ENCODE results near the gene HACD1.
"Not testable (repeated sequence)": the region's sequence is repeated elsewhere in the genome, so short reads cannot be mapped to it uniquely, and the experiment has no call there.

Gene HACD1

GRCh38 chr10:17643755-17644484 is 26.7 kb upstream of the HACD1 start, which contains the start of gene STAM:
STAM (plus strand) TSS chr10:17644151; CDS start chr10:17644340, 189 bp downstream.
- peak; percentile 95 for DNase-seq (ENCODE audit: low read depth)
- TF ChIP-seq, protein P1, sequence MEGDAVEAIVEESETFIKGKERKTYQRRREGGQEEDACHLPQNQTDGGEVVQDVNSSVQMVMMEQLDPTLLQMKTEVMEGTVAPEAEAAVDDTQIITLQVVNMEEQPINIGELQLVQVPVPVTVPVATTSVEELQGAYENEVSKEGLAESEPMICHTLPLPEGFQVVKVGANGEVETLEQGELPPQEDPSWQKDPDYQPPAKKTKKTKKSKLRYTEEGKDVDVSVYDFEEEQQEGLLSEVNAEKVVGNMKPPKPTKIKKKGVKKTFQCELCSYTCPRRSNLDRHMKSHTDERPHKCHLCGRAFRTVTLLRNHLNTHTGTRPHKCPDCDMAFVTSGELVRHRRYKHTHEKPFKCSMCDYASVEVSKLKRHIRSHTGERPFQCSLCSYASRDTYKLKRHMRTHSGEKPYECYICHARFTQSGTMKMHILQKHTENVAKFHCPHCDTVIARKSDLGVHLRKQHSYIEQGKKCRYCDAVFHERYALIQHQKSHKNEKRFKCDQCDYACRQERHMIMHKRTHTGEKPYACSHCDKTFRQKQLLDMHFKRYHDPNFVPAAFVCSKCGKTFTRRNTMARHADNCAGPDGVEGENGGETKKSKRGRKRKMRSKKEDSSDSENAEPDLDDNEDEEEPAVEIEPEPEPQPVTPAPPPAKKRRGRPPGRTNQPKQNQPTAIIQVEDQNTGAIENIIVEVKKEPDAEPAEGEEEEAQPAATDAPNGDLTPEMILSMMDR (IDR thresholded peaks at IDR 0.05; ENCODE audit: insufficient read depth, low read depth, low read length, missing control alignments), result no peak
- peak within 1 kb of the TSS; percentile 66 for H3K4me3 ChIP-seq (ENCODE audit: low read depth, low read length)

- H3K4me3 ChIP-seq (ENCODE audit: low read depth, low read length), result peak overlapping the region; percentile 66
- TF ChIP-seq, protein P1 (IDR thresholded peaks at IDR 0.05; ENCODE audit: insufficient read depth, low read depth, low read length, missing control alignments), result no peak
- no peak for DNase-seq (ENCODE audit: low read depth)
These were observed 26.2 kb upstream of the HACD1 start for GRCh38 chr10:17643339-17643754.

DNA sequence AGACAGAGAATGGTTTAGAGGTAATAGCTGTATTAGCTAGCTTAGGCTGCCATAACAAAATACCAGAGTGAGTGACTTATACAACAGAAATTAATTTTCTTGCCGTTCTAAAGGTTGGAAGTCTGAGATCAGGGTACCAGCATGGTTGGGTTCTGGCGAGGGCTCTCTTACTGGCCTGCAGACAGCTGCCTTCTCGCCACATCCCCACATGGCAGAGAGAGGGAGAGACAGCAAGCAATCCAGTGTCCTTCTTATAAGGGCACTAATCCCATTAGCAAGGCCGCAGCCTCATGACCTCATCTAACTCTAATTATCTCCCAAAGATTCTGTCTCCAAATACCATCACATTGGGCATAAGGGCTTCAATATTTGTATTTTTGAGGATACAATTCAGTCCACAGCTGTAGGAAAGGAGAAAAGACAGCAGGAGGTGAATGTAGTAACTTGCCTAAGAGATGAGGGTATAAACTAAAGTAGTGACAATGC is 23.2 kb upstream of the HACD1 start:
- TF ChIP-seq, protein P1 (IDR thresholded peaks at IDR 0.05; ENCODE audit: insufficient read depth, low read depth, low read length, missing control alignments), result no peak
- no peak overlapping the region for H3K4me3 ChIP-seq (ENCODE audit: low read depth, low read length)
- DNase-seq (ENCODE audit: low read depth), result no peak

DNA sequence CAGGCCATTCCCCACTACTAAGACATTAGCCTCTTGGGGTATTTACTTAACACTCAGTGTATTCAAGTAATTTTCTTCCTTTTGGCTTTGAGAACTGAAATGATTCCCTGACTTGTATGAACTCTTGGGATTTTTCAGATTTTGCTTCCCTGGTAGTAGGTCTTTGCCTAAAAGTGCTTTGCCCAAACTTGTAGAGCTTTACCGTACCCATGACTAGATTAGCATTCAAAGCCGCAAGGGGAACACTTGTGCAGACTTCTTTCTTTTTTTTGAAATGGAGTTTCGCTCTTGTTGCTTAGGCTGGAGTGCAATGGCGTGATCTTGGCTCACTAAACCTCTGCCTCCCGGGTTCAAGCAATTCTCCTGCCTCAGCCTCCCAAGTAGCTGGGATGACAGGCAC is 20.7 kb upstream of the HACD1 start:
- TF ChIP-seq, protein P1 (IDR thresholded peaks at IDR 0.05; ENCODE audit: insufficient read depth, low read depth, low read length, missing control alignments), result no peak
- H3K4me3 ChIP-seq (ENCODE audit: low read depth, low read length), result no peak overlapping the region

DNA sequence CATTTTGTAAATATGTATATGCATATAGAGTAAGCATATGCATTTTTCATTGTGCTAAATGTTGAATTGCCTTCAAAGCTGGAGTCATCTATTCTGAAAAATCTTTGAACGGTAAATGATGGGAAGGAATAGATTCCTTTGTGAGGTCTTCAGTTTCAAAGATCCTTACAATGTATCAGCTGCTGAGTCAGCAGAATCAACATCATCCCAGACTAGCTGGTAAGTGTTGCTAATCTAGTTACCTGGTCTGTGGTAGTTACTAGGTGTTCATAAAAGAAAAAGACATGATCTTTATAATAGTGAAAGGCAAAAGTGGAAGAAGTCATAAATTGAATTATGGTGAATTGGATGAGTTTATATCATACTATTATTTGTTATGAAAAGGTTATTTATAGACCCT is 16.2 kb upstream of the HACD1 start:
- no peak overlapping the region for H3K4me3 ChIP-seq (ENCODE audit: low read depth, low read length)
- TF ChIP-seq, protein P1 (IDR thresholded peaks at IDR 0.05; ENCODE audit: insufficient read depth, low read depth, low read length, missing control alignments), result no peak
- no peak for DNase-seq (ENCODE audit: low read depth)

More for the DNA sequence above, 20.7 kb upstream of the HACD1 start:
- DNase-seq (ENCODE audit: low read depth), result no peak

GRCh38 chr10:17632590-17632989 is 15.4 kb upstream of the HACD1 start:
- not testable (repeated sequence) for H3K4me3 ChIP-seq (ENCODE audit: low read depth, low read length); DNase-seq (ENCODE audit: low read depth)

DNA sequence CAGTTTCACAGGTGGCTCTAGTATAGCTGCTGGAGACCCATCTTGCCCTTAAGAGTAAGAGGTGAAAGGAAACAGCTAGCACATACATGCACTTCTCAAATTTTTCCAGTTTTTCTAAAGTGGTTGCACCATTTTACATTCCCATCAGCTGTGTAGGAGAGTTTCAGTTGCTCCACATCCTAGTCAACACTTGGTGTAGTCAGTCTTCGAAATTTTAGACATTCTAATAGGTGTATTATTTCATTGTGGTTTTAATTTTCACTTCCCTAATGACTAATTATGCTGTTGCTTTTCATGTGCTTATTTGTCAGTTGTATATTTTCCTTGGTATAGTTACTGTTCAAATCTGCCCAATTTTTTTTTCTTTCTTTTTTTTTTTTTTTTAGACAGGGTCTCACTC is 9.5 kb upstream of the HACD1 start:
- TF ChIP-seq, protein P1 (IDR thresholded peaks at IDR 0.05; ENCODE audit: insufficient read depth, low read depth, low read length, missing control alignments), result no peak
- no peak for DNase-seq (ENCODE audit: low read depth)
- H3K4me3 ChIP-seq (ENCODE audit: low read depth, low read length), result no peak overlapping the region

Measured in GM12865 (cell line).